NCI-H2227 (cell line): Measurements from ENCODE around the gene CPTP.

Experiments
- DNase-seq: peaks from one replicate; lab custom pipeline; 2025; ENCODE audit not compliant: unreplicated experiment; lab: John Stamatoyannopoulos, UW

The CPTP gene

GRCh38 chr1:1347026-1347595 lies 22.5 kb downstream of the CPTP start:
- no peak for DNase-seq

GRCh38 chr1:1347663-1348419 lies 23.2 kb downstream of the CPTP start:
- DNase-seq, result no peak

GRCh38 chr1:1348420-1349255 lies 24.0 kb downstream of the CPTP start:
- peak; percentile 59 for DNase-seq

- DNase-seq, result peak; percentile 78
Measured at GRCh38 chr1:1349256-1350012, 24.8 kb downstream of the CPTP start, which contains the start of gene DVL1. DVL1 (minus strand) TSS chr1:1349418; CDS start chr1:1349065, 353 bp downstream.

- DNase-seq, result no peak
Measured at GRCh38 chr1:1351511-1352427, 27.2 kb downstream of the CPTP start.

- DNase-seq, result no peak
Measured at GRCh38 chr1:1352786-1353388, 28.3 kb downstream of the CPTP start.

- DNase-seq, result no peak
Measured at GRCh38 chr1:1353389-1354151, 29.0 kb downstream of the CPTP start.

GRCh38 chr1:1354271-1355247 lies 30.0 kb downstream of the CPTP start:
- DNase-seq, result no peak

GRCh38 chr1:1355416-1355815 lies 30.8 kb downstream of the CPTP start:
- peak; percentile 67 for DNase-seq

- DNase-seq, result no peak
Measured at GRCh38 chr1:1356166-1356795, 31.7 kb downstream of the CPTP start.

GRCh38 chr1:1356796-1357401 lies 32.3 kb downstream of the CPTP start:
- no peak for DNase-seq

GRCh38 chr1:1357871-1358432 lies 33.4 kb downstream of the CPTP start:
- no peak for DNase-seq

GRCh38 chr1:1358433-1359271 lies 34.0 kb downstream of the CPTP start, which contains the start of gene MXRA8:
MXRA8 (minus strand) TSS chr1:1358555; CDS start chr1:1358504, 51 bp downstream.
- no peak for DNase-seq

- no peak for DNase-seq
Measured at GRCh38 chr1:1359308-1359663, 34.7 kb downstream of the CPTP start.

- no peak for DNase-seq
Measured at GRCh38 chr1:1359664-1360468, 35.3 kb downstream of the CPTP start.
